HG03378 (cell line): ENCODE results near the gene DEPDC4.
"Not testable (repeated sequence)": the region's sequence is repeated elsewhere in the genome, so short reads cannot be mapped to it uniquely, and the experiment has no call there.

Source experiments
- ATAC-seq: cut with Tn5 transposase; IDR thresholded peaks from one replicate; pipeline ENCODE4 v1.9.1; 2021; ENCODE audit warnings: mild to moderate bottlenecking, moderate library complexity; ENCODE audit not compliant: unreplicated experiment

The DEPDC4 gene

DNA sequence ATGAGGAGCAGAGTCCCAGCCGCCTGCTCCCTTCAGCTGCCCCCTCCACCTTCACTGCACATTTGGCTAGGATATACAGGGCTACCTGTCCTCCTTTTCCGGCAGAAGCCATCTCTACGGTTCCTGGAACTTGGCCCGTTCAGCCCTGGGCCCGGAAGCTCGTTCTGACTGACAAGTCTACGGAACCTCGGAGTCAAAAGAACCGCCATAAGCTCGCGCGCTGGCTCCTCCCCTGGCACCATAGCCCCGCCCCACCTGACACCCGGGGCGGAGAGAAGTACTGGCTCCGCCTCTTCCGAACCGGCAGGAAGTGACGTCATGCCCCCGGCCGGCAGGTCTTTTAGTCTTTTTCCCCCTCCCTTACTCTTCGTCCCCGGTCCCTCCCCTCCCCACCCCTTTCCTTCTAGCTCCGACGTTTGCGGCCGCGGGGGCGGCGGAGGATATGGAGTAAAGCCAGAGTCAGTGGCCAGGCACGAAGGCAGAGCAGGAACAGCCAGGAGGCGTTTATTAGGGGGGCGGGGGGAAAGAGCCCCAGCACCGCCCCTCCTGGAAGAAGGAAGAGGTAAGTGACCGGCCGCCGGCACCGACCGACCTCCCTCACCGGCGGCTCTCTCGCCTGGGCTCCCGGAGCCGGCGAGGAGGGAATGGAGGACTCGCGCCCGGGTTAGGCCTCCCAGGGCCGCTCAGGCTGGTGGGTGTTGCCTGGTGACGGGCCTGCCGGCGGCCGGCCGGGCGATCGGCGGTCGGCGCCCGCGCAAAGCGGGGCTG is at the start of gene DEPDC4, which contains the start of gene SCYL2:
DEPDC4 (minus strand) TSS at position 245 of the 768 bp plus-strand sequence; CDS start at position 242, 3 bp downstream.
SCYL2 (plus strand) TSS at position 343 of the 768 bp plus-strand sequence. CDS start 15,794 bp downstream, outside the sequence.
- peak; percentile 92 for ATAC-seq

DNA sequence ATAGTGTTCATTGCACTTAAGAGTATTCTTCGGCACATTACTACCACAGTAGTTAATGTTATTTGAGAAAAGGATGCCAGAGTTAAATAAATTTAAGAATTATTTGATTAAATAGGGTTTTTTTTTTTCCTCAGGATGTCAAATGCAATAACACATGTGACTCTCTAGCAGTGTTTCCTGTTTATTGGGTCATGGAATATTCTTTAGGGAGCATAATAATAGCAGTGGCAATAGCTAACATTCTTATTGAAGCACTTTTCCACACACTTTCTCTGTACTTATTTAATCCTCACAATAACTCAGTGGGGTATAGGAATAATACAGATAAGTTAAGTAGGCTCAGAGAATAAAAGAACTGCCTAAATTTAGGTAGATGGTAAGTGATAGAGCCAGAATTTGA is 44.4 kb upstream of the DEPDC4 start:
- ATAC-seq = no peak

DNA sequence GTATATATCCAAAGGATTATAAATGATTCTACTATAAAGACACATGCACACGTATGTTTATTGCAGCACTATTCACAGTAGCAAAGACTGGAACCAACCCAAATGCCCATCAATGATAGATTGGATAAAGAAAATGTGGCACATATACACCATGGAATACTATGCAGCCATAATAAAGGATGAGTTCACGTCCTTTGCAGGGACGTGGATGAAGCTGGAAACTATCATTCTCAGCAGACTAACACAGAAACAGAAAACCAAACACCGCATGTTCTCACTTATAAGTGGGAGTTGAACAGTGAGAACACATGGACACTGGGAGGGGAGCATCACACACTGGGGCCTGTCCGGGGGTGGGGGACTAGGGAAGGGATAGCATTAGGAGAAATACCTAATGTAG is 41.3 kb upstream of the DEPDC4 start:
- ATAC-seq = not testable (repeated sequence)

DNA sequence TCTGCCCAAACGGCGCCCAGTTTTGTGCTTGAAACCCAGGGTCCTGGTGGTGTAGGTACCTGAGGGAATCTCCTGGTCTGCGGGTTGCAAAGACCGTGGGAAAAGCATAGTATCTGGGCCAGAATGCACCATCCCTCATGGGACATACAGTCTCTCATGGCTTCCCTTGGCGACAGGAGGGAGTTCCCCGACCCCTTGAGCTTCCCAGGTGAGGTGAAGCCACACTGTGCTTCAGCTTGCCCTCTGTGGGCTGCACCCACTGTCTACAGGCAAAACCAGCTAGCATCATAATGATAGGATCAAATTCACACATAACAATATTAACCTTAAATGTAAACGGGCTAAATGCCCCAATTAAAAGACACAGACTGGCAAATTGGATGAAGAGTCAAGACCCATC is 37.5 kb upstream of the DEPDC4 start:
- not testable (repeated sequence) for ATAC-seq

DNA sequence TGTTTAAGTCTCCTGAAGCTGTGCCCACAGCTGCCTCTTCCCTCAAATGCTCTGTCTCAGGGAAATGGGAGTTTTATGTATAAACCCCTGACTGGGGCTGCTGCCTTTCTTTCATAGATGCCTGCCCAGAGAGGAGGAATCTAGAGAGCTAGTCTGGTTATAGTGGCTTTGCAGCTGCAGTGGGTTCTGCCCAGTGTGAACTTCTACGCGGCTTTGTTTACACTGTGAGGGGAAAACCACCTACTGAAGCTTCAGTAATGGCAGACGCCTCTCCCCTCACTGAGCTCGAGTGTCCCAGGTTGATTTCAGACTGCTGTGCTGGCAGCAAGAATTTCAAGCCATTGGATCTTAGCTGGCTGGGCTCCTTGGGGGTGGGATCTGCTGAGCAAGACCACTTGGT is 37.0 kb upstream of the DEPDC4 start:
- no peak for ATAC-seq

DNA sequence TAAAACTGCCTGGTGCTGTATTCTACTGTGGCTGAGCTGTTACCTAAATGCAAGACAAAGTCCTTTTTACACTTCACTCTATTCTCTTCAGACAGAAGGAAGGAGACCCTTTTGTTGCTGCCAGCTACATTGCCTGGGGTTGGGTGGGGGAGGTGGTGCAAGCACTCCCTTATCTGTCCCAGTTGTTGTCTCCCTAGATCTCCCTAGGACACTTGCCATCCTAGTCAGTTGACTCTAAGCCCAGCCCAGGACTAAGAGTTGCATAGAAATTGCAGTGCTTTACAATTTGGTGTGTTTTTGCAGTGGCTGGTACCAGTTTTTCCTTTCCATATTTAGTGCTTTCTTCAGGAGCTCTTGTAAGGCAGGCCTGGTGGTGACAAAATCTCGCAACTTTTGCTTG is 35.2 kb upstream of the DEPDC4 start:
- ATAC-seq = no peak

DNA sequence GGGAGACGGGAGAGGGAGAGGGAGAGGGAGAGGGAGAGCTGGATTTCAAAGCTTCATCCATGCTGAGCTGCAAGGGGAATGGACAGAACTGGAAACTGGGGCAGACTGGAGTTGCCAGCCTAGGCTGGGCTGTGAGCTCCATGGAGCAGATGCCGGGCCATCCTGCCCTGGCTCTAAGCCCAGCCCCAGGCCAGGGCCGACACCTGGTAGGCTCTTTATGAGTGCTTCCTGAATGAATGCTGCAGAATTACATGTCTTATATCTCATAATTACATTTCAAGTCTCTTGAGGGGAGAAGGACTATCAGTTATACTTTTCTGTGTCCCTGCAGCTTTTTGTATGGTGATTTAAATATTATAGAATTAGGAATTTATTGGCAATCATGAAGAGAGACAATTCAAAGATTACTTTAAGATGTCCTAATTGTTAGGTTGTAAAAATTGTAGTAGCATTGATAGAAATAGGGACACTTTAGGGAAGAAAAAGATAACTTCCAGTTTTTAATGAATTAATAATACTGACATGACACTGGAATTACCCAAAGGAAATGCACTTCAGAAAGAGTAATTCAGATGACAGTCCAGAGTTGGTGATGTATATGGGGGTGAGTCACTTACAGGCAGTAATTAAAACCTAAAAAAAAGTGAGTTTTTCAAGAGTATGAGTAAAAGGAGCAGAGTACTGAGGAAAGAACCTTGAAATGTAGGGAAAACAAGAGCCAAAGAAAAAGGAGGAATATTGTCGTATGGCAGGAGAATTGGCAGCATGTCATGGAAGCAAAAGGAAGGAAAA is 29.1 kb upstream of the DEPDC4 start:
- no peak for ATAC-seq

DNA sequence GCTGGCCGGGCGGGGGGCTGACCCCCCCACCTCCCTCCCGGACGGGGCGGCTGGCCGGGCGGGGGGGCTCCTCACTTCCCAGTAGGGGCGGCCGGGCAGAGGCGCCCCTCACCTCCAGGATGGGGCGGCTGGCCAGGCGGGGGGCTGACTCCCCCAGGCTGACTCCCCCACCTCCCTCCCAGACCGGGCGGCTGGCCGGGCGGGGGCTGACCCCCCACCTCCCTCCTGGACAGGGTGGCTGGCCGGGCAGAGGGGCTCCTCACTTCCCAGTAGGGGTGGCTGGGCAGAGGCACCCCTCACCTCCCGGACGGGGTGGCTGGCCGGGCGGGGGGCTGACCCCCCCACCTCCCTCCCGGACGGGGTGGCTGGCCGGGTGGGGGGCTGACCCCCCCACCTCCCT is 27.5 kb upstream of the DEPDC4 start:
- not testable (repeated sequence) for ATAC-seq

DNA sequence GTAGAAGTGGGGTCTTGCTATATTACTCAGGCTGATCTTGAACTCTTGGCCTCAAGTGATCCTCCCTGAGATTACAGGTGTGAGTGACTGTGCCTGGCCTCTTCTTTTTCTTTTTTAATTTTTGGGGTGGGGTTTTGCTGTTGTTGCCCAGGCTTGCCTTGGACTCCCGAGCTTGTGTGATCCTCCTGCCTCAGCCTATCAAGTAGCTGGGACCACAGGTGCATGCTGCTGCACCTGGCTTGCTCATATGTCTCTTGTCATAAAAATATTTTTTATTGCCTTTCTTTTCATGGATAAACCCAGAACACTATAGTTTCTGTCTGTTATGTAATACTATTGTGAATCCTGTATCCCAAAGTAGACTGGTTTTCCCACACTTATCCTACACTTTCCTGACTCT is 26.1 kb upstream of the DEPDC4 start:
- ATAC-seq = no peak

DNA sequence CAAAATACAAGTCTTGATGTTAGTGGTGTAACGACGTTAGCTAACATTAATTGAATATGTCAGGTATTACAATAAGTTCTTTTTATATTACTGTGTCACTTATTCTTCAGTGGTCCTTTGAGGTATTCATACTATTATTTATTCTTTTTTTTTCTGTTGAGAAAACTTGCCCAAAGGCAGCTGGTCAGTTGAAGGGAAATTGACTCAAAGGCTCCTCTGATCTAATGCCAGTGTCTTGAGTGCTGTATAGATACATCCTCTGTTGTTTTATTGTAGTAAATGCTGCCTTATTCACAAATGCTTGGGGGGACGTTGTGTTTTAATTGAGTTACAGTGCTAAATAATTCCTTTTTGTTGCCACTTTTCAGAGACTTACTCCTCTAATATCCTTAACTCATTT is 23.1 kb upstream of the DEPDC4 start:
- no peak for ATAC-seq

DNA sequence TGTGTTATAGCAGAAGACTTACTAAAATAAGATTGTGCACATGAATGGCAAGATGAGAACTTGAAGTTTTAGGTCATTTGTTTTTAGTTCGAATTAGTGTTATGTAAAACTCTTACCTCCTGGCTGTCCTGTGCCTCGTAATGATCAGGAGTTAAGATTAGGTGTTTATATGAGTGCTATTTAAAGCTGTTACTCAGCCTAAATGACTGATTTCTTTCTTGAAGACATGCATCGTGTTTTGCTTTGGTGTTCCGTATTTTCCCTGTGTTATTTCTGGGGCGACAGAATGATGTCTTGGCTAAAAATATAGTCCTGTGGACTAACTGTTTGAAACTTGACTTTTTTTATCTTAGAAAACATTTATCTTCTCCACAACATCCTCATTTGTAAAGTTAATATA is 22.2 kb upstream of the DEPDC4 start:
- ATAC-seq = no peak

DNA sequence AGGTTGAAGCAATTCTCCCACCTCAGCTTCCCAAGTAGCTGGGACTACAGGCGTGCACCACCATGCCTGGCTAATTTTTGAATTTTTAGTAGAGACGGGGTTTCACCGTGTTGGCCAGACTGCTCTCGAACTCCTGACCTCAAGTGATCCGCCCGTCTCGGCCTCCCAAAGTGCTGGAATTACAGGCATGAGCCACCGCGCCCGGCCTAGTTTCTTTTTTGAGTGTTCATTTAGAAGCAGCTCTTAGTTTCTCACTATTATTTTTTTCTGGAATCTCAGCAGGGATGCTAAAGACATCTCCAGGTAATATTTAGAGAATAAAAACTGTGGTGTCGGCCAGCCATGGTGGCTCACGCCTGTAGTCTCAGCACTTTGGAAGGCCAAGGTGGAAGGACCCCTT is 17.7 kb upstream of the DEPDC4 start:
- not testable (repeated sequence) for ATAC-seq

DNA sequence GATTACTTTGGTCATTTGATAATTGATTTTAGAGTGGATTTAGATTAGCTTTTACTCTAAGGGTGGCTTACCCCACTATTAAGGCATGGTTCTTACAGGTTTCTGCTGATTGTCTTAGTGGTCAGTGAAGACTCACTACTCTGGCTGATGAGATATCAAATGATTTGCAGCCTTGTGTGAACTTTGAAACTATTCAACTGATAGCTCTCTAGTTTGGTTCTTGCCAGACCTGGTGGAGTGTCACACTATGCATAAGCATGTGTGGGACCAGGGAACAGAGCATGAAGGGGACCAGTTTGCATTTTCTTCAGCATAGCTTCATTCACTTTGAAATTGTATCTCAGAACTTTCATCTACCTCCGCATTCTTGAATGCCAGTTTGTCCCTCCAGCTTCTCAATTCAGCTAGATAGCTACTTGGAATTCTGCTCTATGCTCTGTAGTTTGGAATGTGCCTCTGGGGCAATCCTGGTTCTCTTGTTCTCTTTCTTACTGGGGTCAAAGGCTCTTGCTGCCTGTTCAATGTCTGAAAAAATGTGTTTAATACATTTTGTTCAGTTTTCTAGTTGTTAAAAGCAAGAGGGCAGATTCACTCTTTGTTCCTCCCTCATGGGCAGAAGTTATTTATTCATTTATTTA is 12.8 kb upstream of the DEPDC4 start:
- no peak for ATAC-seq

DNA sequence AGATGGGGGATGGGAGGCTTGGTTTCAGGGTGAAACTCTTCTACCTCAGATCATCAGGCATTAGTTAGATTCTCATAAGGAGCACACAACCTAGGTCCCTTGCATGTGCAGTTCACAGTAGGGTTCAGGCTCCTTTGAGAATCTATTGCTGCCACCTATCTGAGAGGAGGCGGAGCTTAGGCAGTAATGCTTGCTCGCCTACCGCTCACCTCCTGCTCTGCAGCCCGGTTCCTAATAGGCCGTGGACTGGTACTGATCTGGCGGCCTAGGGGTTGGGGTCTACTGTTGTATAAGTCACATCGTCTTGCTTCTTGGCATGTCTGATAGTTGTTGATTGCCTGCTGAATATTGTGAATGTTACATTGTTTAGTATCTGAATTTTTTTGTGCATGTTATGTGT is 12.3 kb upstream of the DEPDC4 start:
- no peak for ATAC-seq

DNA sequence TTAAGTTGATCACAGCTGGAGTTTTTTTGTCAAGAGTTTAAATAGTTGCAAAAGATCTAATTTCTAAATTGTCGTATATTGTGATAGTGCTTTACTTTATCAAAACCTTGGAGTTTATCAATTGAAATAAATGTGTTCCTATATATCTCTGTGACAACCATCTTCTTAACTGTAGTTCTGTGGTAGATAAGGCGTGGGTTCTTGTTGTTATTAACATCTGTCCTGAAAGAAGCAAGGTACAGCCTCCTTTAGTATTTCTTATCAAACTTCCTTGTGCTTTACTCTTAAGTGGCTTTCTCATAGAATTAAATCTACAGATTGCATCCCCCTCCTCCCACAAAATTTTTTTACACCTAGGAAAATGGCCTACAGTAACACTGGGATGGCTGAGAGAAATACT is 7.4 kb upstream of the DEPDC4 start:
- ATAC-seq = no peak

DNA sequence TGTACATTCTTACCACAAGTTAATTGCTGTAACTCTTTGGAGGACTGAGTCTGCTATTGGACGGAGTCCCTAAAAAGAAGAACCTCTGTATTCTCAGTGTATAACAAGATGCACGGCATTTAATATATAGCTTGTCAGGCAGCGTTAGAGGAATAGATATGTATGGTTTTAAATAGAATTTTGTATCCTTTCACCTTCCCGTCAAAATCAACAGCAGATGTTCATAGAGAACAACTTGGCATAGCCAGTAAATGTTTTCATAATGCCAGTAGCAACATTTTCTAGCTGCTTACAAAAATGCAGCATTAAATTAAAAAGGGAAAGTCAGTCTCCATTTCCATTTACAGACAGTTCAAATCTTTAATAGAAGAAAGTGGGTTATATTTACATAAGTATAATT is 6.9 kb upstream of the DEPDC4 start:
- no peak for ATAC-seq

DNA sequence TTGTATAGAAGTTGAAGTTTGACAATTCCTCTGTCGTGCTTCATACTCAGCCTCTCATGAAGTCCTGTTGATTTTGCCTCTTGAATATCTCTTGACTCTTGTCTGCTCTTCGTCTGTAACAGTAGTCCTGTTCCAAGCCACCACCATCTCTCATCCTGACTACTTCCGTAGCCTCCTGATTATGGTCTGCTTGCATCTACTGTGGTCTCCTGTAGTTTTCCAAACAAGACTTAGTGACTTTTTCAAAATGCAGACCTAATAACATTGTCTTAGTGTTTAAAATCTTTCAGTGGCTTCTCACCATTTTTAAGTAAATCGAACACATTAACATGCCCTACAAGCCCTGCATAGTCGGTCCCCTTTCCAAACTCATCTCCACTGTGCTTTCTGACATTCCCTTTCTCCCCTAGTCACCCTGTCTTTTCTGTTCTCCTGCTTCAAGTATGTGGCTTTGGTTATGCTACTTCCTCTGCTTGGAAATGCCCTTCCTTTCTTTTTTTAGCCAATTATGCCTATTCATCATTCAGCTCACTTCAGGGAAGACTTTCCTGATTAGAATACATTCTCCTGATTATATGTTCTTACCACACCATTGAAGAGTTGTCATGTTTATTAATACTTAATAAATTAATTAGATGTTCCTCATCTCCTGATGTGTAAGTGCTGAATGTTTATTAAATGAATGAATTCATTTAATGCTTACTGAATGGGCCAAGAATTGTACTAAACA is 2.1 kb upstream of the DEPDC4 start:
- ATAC-seq = no peak

DNA sequence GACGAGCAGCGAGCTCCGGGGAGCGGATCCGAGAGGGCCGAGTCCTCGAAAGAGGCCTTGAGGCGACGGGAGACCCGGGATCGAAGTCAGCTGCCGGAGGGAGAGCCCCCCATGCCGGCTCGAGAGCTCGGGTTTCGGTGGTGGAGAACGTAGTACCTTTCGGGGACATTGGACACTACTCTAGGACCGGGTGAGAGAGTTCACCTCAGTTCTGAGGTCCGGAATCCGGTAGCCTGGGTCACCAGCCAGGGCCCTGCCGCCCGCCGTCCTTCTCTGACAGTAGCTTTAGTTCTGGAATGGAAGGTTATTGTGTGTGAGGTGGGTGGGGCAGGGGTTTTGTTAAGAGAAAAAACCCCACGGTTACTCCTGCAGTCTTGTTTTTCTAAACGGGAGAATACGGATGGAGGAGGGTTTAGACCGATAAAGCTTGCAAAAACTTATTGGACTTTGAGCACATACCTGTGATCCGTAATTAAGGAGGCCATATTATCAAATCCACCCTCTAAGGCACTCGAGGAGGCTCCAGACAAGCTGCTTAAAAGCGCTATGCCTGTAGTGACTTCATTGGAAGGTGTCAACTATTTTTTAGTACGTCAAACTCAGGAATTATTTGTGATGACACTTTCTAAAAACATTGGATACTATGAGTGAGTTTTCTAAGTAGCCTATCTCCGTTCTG is 863 bp upstream of the DEPDC4 start:
- peak; percentile 5 for ATAC-seq

DNA sequence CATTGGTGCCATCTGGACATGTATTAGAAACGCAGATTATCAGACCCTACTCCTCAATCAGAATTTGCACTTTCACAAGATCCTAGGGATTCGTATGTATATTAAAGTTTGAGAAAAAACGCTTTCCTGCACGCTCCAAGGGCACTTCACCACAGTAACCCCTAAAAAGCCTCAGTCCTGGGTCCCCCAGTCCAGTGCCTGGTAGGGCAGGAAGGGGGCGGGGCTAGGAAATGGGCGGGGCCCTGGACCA is 369 bp downstream of the DEPDC4 start:
- ATAC-seq = peak; percentile 85

DNA sequence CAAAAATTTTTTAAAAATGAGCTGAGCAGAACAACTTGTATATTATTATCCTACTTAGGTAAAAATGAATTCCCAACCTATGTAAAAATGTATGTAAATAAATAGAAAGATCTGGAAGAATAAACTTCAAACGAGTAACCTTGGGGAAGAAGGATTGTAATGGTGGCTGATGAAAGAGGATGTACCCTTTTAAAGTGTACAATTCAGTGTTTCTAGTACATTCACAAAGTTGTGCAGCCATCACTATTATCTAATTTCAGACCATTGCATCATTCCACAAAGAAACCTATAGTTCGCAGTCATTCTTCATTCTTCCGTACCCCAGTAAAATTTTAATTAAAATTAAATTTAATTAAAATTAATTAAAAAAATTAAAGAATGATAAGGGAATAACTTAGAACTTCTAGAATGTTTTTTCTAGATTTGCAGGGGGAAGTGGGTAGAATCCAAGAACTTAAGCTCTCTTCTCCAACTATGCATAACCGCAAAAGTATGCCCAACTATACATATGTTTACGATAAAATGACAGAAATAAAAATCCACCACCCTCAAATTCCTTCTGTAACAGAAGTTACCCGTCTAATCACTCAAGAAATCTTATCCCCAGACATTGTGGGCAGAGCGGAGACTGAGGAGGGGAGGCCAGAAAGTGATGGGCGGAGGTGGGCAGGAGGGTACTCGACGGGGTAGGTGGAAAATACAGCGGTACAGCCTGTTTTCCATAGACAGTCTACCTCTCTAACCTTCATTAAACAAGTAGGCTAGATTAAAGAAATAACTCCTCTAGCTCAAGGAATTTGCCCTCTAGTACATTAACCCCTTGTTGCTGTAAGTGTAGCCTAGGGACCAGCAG is 921 bp downstream of the DEPDC4 start:
- peak; percentile 22 for ATAC-seq
